Lower leg skin (tissue), 4 donors: ENCODE results near the gene OR8D1. TPM values are rescaled to one million over a fixed set of nuclear protein-coding genes. Genes with fewer than 3 reads are reported as not detected.
"Not testable (repeated sequence)": the region's sequence is repeated elsewhere in the genome, so short reads cannot be mapped to it uniquely, and the experiment has no call there.

ENCODE experiments used
- DNase-seq, 2 donors: peaks; one replicate each; pipeline ENCODE4 v3.0.0-alpha.2; 2019; ENCODE audit warnings: low spot score in 2 of 2
- H3K4me3 ChIP-seq: fragments of 200-600 bp; sonication (generic); 2 replicates; pipeline ENCODE4 v1.5.1; 2017; ENCODE audit warnings: mild to moderate bottlenecking, low read depth; ENCODE audit not compliant: poor library complexity, severe bottlenecking
- CTCF ChIP-seq, 3 donors: fragments of 450-650 bp; IDR thresholded peaks; one replicate each; pipeline ENCODE4 v1.5.1; 2016; ENCODE audit warnings: antibody characterized with exemption in 3 of 3, mild to moderate bottlenecking in 3 of 3, moderate library complexity in 2 of 3
- POLR2A ChIP-seq, 2 donors: fragments of 450-650 bp; IDR thresholded peaks; one replicate each; pipeline ENCODE4 v1.6.1; 2016 to 2017; ENCODE audit warnings: antibody characterized with exemption in 2 of 2, mild to moderate bottlenecking in 1 of 2, moderate library complexity in 1 of 2
- WGBS, 2 donors: methylation state at CpG; one replicate each; pipeline ENCODE4 v1.1.5; 2018; 5-methylcytosine and 5-hydroxymethylcytosine counted together
- intact Hi-C: fragments of 100-400 bp; cut with DNase I; formaldehyde crosslinking; loops from one replicate; pipeline ENCODE4 v1.15.0; 2023; ENCODE audit warnings: low total_unique reads
- total RNA-seq, 4 donors: library from RNA; depleted of rRNA; stranded (reverse); fragments of >200 nt; gene quantifications; one replicate each; pipeline ENCODE4 v1.1.0, GENCODE V29; 2016

The OR8D1 gene
- total RNA-seq, 4 donors from 2014 or later = not detected

- 35 to 43% methylated on average over 3 of the region's 3 CpGs for WGBS, 2 donors
- TF ChIP-seq CTCF (IDR thresholded peaks at IDR 0.05) = no peak
- no peak for TF ChIP-seq POLR2A (IDR thresholded peaks at IDR 0.05)
- H3K4me3 ChIP-seq = no peak overlapping the region
- no peak for DNase-seq
- intact Hi-C loops = no loop called here
Measured at GRCh38 chr11:124285610-124286344, 28.0 kb downstream of the OR8D1 start.

- no peak for TF ChIP-seq POLR2A (IDR thresholded peaks at IDR 0.05)
- TF ChIP-seq CTCF (IDR thresholded peaks at IDR 0.05) = no peak
- intact Hi-C loops = no loop called here
- H3K4me3 ChIP-seq = no peak overlapping the region
- 37 to 59% methylated on average over 2 of the region's 2 CpGs for WGBS, 2 donors
- DNase-seq = no peak
Measured at GRCh38 chr11:124278261-124278660, 35.5 kb downstream of the OR8D1 start.

- intact Hi-C loops = no loop called here
- no peak for TF ChIP-seq POLR2A (IDR thresholded peaks at IDR 0.05)
- TF ChIP-seq CTCF (IDR thresholded peaks at IDR 0.05) = no peak
- no peak overlapping the region for H3K4me3 ChIP-seq
- no peak for DNase-seq
- 80 to 81% methylated on average over 3 of the region's 3 CpGs for WGBS, 2 donors
Measured at GRCh38 chr11:124277804-124278203, 35.9 kb downstream of the OR8D1 start.

DNA sequence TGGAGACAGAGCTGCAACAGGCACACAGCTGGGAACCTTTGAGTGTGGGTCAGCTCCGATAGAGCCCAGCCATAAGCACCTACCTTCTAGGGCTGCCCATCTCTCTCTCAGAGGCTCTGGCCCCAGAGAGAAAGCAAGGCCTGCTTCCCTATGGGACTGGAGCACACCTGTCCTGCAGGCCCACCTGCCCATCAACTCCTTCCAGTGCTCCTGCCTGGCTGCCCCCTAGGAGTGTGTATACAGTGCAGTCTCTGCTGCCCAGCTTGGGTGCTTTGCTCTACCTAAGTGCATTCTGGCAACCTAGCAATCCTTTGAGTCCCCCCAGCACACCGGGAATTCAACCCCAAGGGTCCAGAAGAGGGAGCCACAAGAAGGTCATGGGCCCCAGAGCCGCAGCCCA, 36.5 kb downstream of the OR8D1 start:
- TF ChIP-seq CTCF (IDR thresholded peaks at IDR 0.05) (no peak), POLR2A (IDR thresholded peaks at IDR 0.05) (no peak)
- intact Hi-C loops = no loop called here
- WGBS, 2 donors = 90 to 92% methylated on average over 3 of the region's 3 CpGs
- no peak for DNase-seq
- H3K4me3 ChIP-seq = no peak overlapping the region

DNA sequence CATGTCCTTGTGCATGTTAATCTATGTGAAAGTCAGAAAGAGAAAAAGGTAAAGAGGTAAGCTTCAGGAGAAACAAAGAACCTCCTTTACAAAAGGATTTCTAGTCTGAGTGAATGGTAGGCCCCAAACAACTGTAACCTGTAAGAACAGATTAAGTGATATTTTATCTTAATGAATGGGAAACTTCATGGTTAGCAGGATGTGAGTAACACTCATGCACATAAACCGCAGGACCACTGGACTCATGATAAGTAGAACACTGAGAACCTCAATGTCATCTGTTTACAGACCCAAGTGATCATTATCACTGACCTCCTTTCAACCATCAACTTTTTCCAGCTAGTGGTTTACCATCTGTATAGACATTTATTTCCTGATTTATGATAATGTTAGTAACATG, 37.7 kb downstream of the OR8D1 start:
- intact Hi-C loops = no loop called here
- TF ChIP-seq POLR2A (IDR thresholded peaks at IDR 0.05) = no peak
- no peak for TF ChIP-seq CTCF (IDR thresholded peaks at IDR 0.05)
- no peak for DNase-seq
- 71 to 74% methylated on average over 1 of the region's 1 CpG for WGBS, 2 donors
- H3K4me3 ChIP-seq = no peak overlapping the region

DNA sequence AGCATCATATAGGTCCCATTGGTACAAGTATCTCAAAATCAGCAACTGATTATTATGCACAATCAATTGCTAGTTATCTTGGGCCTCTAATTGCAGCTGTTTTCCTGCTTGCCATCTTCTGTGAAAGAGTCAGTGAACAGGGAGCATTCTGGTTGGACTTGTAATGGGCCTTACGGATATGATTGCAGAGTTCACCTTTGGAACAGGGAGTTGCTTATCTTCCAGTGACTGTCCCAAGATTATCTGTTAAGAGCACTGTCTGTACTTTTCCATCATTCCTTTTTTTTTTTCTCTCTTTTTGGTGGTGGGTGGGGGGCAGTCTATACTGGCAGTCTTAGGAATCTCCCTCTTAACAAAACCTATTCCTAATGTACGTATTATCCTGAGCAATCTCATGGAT, 39.7 kb downstream of the OR8D1 start:
- WGBS, 2 donors = 87 to 94% methylated on average over 2 of the region's 2 CpGs
- intact Hi-C loops = no loop called here
- no peak for TF ChIP-seq CTCF (IDR thresholded peaks at IDR 0.05)
- no peak for TF ChIP-seq POLR2A (IDR thresholded peaks at IDR 0.05)
- DNase-seq = no peak
- no peak overlapping the region for H3K4me3 ChIP-seq

- intact Hi-C loops, DNase-seq, H3K4me3 ChIP-seq: not testable (repeated sequence)
- 50 to 51% methylated on average over 7 of the region's 7 CpGs for WGBS, 2 donors
Measured at GRCh38 chr11:124270886-124271285, 42.9 kb downstream of the OR8D1 start.

- H3K4me3 ChIP-seq, DNase-seq, intact Hi-C loops: not testable (repeated sequence)
- 53 to 64% methylated on average over 4 of the region's 4 CpGs for WGBS, 2 donors
Measured at GRCh38 chr11:124265041-124265440, 48.7 kb downstream of the OR8D1 start.
